CD4-positive, CD25-positive, alpha-beta regulatory T cell (primary cell): Measurements from ENCODE around the gene WAS. TPM values are rescaled to one million over a fixed set of nuclear protein-coding genes. Genes with fewer than 3 reads are reported as not detected.
A peak's percentile ranks its signal among the peaks of the same experiment; 100 is the strongest.
"Not testable (repeated sequence)": the region's sequence is repeated elsewhere in the genome, so short reads cannot be mapped to it uniquely, and the experiment has no call there.

Experiments
- ATAC-seq, 2 donors: fragments of 150-1000 bp; cut with Tn5 transposase; one replicate each; pipeline ENCODE4 v1.10.0; 2021; ENCODE audit warnings: low read depth in 2 of 2, moderate number of reproducible peaks in 2 of 2, moderate library complexity in 1 of 2
- DNase-seq, 3 donors: peaks; one replicate each; pipeline versions ENCODE4 v3.0.0 to v3.0.0-alpha.2; 2012 to 2022; ENCODE audit warnings: mixed read lengths in 1 of 3
- H3K27ac ChIP-seq: one replicate; pipeline ENCODE4 v1.7.0; 2013; ENCODE audit warnings: mild to moderate bottlenecking, low read length; ENCODE audit not compliant: insufficient read depth, poor library complexity, severe bottlenecking
- H3K27me3 ChIP-seq: one replicate; pipeline ENCODE4 v1.7.0; 2013; ENCODE audit warnings: low read length; ENCODE audit not compliant: control insufficient read depth, insufficient read depth
- H3K36me3 ChIP-seq: one replicate; pipeline ENCODE4 v1.7.0; 2013; ENCODE audit warnings: mild to moderate bottlenecking, low read length, moderate library complexity; ENCODE audit not compliant: control insufficient read depth, insufficient read depth
- H3K4me1 ChIP-seq: 2 replicates; pipeline ENCODE4 v1.7.0; 2013; ENCODE audit warnings: mild to moderate bottlenecking, low read length; ENCODE audit not compliant: insufficient read depth, control insufficient read depth, poor library complexity, severe bottlenecking
- H3K4me3 ChIP-seq: one replicate; pipeline ENCODE4 v1.7.0; 2013; ENCODE audit warnings: low read depth, mild to moderate bottlenecking, low read length, moderate library complexity
- H3K9me3 ChIP-seq, 2 experiments: 1 replicate in 1 of 2; 2 replicates in 1 of 2; pipeline ENCODE4 v1.7.0; 2013; ENCODE audit warnings: low read length in 2 of 2, mild to moderate bottlenecking in 1 of 2, moderate library complexity in 1 of 2; ENCODE audit not compliant: control insufficient read depth in 2 of 2
- H3K27ac Mint-ChIP-seq, 3 donors: one replicate each; pipeline ENCODE4 v1.8.0; 2020 to 2022; ENCODE audit warnings: mild to moderate bottlenecking in 3 of 3, mixed read lengths in 3 of 3, moderate library complexity in 2 of 3
- H3K27me3 Mint-ChIP-seq: one replicate; pipeline ENCODE4 v1.8.0; 2022; ENCODE audit warnings: mild to moderate bottlenecking, mixed read lengths
- H3K36me3 Mint-ChIP-seq: one replicate; pipeline ENCODE4 v1.8.0; 2020; ENCODE audit warnings: mixed read lengths
- H3K4me1 Mint-ChIP-seq, 4 donors: one replicate each; pipeline ENCODE4 v1.8.0; 2020 to 2022; ENCODE audit warnings: mixed read lengths in 4 of 4, mild to moderate bottlenecking in 1 of 4
- H3K4me3 Mint-ChIP-seq, 4 donors: one replicate each; pipeline ENCODE4 v1.8.0; 2020 to 2022; ENCODE audit warnings: mild to moderate bottlenecking in 4 of 4, mixed read lengths in 4 of 4, moderate library complexity in 3 of 4
- H3K9me3 Mint-ChIP-seq, 7 donors: one replicate each; pipeline ENCODE4 v1.8.0; 2020 to 2022; ENCODE audit warnings: mixed read lengths in 7 of 7, mild to moderate bottlenecking in 3 of 7, moderate library complexity in 2 of 7
- polyA plus RNA-seq, 4 donors: library from polyadenylated mRNA; unstranded; fragments of 300-500 nt; fragmentation: Illumina TruSeq; gene quantifications; one replicate each; pipeline ENCODE4 v1.2.3, GENCODE V29; 2021
- total RNA-seq: library from RNA; stranded (reverse); gene quantifications from one replicate; pipeline ENCODE4 v1.2.3, GENCODE V29; 2022

The WAS gene
- total and polyA plus RNA-seq, 5 donors from 2014 or later, result 12.4 to 101 (median 21.7) TPM

DNA sequence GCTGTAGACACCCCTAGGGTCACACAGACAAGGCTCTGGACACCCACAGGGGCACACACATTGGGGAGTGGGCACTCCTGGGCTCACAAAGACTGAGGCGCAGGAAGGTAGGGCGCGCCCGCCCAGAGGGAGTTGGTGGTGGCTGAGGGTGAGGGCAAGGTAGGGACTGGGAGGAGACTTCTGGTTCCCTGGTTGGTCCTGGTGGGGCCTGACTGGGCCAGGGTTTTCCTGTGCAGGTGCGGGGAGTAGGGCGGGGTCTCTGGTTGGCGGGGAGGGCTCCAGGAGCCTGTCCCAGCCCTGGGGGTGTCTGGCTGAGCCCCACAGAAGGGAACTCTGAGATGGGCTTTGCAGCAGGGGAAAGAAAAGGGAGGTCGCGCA, 6.7 kb upstream of the WAS start:
- Histone ChIP-seq H3K4me1 (peaks cover 11% of the 10 kb centered on the region), H3K27me3 (no peaks in the 10 kb centered on the region), H3K36me3 (no peaks in the 10 kb centered on the region), H3K9me3 (no peaks in the 10 kb centered on the region), H3K27ac (peak overlapping the region; percentile 72), H3K4me3 (peak overlapping the region; percentile 47)
- no peaks in the 10 kb centered on the region for H3K27me3 Mint-ChIP-seq
- H3K9me3 Mint-ChIP-seq, result peaks cover 0 to 1% (median 0%) of the 10 kb centered on the region in 7 donors
- ATAC-seq (peak in 1 of 2 donors; percentile 4), DNase-seq (peak in 1 of 3 donors; percentile 2)
- H3K4me1 Mint-ChIP-seq, result peaks cover 9 to 23% (median 10%) of the 10 kb centered on the region in 4 donors
- H3K36me3 Mint-ChIP-seq, result no peaks in the 10 kb centered on the region
- H3K27ac Mint-ChIP-seq, result peak overlapping the region in 2 of 3 donors; percentile 83 to 89
- H3K4me3 Mint-ChIP-seq, result peak overlapping the region; percentile 92 to 97 (median 94)

DNA sequence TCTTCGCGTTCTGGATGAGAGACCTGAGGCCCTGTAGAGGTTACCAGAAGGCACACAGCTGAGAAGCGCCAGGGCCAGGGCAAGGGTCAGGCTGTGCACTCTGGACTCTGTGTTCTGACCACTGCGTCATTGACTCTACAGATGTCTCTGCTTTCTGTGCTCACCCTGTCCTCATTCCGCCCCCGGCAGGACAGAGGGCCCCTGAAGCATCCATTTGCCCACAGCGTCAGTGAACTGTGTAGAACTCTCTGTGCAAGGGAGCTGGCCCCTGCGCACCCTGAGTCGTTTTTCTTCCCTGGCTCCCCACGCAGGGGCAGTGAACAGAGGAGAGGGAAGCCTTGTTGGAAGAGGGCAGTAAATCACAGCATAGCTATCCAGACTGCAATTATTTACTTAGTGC, 6.1 kb upstream of the WAS start:
- Histone ChIP-seq H3K27me3 (no peaks in the 10 kb centered on the region), H3K27ac (peak overlapping the region; percentile 72), H3K4me3 (peak overlapping the region; percentile 47), H3K9me3 (no peaks in the 10 kb centered on the region), H3K36me3 (no peaks in the 10 kb centered on the region), H3K4me1 (peaks cover 11% of the 10 kb centered on the region)
- DNase-seq (no peak), ATAC-seq (no peak)
- Mint-ChIP-seq H3K27me3 (no peaks in the 10 kb centered on the region), H3K4me1 (peaks cover 9 to 29% (median 11%) of the 10 kb centered on the region in 4 donors), H3K4me3 (peak overlapping the region; percentile 92 to 97 (median 94)), H3K36me3 (no peaks in the 10 kb centered on the region), H3K9me3 (peaks cover 0 to 1% (median 0%) of the 10 kb centered on the region in 7 donors), H3K27ac (peak overlapping the region; percentile 83 to 89 (median 86))

DNA sequence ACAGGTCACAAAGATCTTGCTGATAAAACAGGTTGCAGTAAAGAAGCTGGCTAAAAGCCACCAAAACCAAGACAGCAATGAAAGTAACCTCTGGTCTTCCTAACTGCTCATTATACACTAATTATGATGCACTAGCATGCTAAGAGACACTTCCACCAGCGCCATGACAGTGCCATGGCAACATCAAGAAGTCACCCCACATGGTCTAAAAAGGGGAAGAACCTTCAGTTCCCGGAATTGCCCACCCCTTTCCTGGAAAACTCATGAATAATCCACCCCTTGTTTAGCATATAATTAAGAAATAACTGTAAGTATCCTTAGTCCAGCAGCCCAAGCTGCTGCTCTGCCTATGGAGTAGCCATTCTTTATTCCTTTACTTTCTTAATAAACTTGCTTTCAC, 3.1 kb upstream of the WAS start:
- H3K27me3 ChIP-seq, H3K27me3 Mint-ChIP-seq, H3K4me3 ChIP-seq, H3K9me3 Mint-ChIP-seq, ATAC-seq, H3K36me3 ChIP-seq, H3K27ac ChIP-seq, H3K36me3 Mint-ChIP-seq, H3K9me3 ChIP-seq: not testable (repeated sequence)
- Mint-ChIP-seq H3K4me1 (peaks cover 5 to 56% (median 22%) of the 10 kb centered on the region in 4 donors), H3K27ac (peak overlapping the region in 1 of 3 donors; percentile 16), H3K4me3 (peak overlapping the region in 1 of 4 donors; percentile 21)
- H3K4me1 ChIP-seq, result peaks cover 30% of the 10 kb centered on the region
- peak in 1 of 3 donors; percentile 65 for DNase-seq

DNA sequence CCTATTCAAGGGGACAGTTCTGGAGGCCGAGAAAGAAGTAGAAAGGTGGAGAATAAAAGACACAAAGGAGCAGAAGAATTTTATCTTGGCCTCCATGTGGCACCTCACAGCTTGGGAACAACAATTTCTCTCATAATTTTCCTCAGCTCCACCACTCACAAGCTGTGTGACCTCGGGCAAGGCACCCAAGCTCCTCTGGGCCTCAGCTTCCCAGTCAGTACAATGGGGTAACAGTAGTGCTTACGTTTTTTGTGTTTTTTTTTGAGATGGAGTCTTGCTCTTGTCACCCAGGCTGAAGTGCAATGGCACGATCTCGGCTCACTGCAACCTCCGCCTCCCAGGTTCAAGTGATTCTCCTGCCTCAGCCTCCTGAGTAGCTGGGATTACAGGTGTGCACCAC, 2.7 kb upstream of the WAS start:
- ATAC-seq, H3K27ac ChIP-seq, H3K4me3 ChIP-seq, H3K36me3 ChIP-seq, H3K36me3 Mint-ChIP-seq, H3K27me3 Mint-ChIP-seq, H3K9me3 Mint-ChIP-seq, H3K27me3 ChIP-seq, H3K27ac Mint-ChIP-seq, H3K4me3 Mint-ChIP-seq, H3K9me3 ChIP-seq, DNase-seq: not testable (repeated sequence)
- peaks cover 1 to 56% (median 22%) of the 10 kb centered on the region in 4 donors for H3K4me1 Mint-ChIP-seq
- H3K4me1 ChIP-seq, result peaks cover 32% of the 10 kb centered on the region

DNA sequence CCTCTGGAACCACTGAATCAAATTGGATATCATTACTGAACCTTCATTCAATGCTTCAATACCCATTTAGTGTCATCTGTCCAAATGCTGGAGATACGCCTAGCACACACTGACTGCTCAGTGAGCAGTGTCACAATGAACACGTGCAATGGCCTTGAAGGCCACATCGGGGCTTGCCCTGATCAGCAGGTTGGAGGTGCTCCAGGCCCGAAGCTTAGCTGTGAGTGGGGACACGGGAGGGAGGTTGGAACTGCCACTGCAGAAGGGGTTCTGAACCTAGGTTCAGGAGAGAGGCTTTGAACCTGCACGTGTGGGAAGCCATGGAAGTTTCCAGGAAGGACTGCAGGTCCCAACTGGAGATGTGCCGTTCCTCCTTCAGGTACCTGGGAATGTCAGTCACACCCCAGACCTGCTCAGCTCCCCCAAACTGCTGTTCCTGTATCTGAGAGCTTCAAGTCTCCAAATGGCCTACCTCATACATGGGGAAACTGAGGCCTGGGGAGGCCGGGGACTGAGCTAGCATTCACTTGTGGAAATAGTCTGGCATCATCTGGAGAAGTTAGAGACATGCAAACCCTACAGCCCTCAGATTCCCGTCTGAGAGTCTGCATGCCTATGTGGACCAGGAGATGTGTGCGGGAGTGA, 1.9 kb upstream of the WAS start:
- H3K27ac Mint-ChIP-seq, result peak overlapping the region; percentile 71 to 84 (median 75)
- peaks cover 0 to 63% (median 28%) of the 10 kb centered on the region in 4 donors for H3K4me1 Mint-ChIP-seq

DNA sequence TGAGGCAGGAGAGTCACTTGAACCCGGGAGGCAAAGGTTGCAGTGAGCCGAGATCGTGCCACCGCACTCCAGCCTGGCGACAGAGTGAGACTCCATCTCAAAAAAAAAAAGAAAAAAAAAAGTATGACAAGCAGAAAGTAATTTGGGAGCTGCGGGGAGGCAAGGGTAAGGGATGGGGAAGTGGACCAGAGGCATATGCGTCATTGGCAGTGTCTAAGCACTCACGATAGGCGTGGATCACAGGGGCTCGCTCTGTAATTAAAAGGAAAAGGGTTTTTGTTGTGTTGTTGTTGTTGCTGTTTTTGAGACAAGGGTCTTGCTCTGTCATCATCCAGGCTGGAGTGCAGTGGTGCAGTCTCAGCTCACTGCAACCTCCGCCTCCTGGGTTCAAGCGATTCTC, 804 bp upstream of the WAS start:
- H3K4me3 ChIP-seq, H3K27me3 Mint-ChIP-seq, H3K9me3 Mint-ChIP-seq, H3K9me3 ChIP-seq, H3K27me3 ChIP-seq, DNase-seq, ATAC-seq: not testable (repeated sequence)
- peaks cover 38% of the 10 kb centered on the region for H3K4me1 ChIP-seq
- H3K4me1 Mint-ChIP-seq, result peaks cover 0 to 65% (median 26%) of the 10 kb centered on the region in 4 donors
- H3K27ac Mint-ChIP-seq, result peak overlapping the region in 2 of 3 donors; percentile 88 to 92
- peaks cover 21% of the 10 kb centered on the region for H3K36me3 Mint-ChIP-seq
- peak overlapping the region in 2 of 4 donors; percentile 94 to 96 for H3K4me3 Mint-ChIP-seq
- H3K36me3 ChIP-seq, result peaks cover 19% of the 10 kb centered on the region
- H3K27ac ChIP-seq, result peak overlapping the region; percentile 79

More for the DNA sequence above, 1.9 kb upstream of the WAS start:
- ATAC-seq, result no peak
- Mint-ChIP-seq H3K27me3 (no peaks in the 10 kb centered on the region), H3K36me3 (peaks cover 11% of the 10 kb centered on the region), H3K9me3 (peaks cover 0 to 1% (median 0%) of the 10 kb centered on the region in 7 donors), H3K4me3 (peak overlapping the region in 2 of 4 donors; percentile 15 to 24)
- Histone ChIP-seq H3K36me3 (peaks cover 8% of the 10 kb centered on the region), H3K9me3 (no peaks in the 10 kb centered on the region), H3K4me1 (peaks cover 39% of the 10 kb centered on the region), H3K27ac (no peak overlapping the region), H3K4me3 (no peak overlapping the region), H3K27me3 (no peaks in the 10 kb centered on the region)
- DNase-seq, result no peak

DNA sequence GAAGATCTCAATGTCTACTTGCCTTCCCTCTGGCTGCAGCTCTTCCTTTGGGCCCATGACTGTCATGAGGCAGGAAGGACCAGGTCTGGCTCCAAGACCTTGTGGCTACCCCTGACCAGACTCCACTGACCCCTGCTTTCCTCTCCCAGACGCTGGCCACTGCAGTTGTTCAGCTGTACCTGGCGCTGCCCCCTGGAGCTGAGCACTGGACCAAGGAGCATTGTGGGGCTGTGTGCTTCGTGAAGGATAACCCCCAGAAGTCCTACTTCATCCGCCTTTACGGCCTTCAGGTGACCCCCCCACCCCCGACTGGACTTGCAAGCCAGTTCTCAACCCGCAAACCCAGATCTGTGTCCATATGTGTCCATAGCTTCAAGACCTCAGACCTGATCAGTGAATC, 535 bp downstream of the WAS start:
- ATAC-seq (no peak), DNase-seq (peak in 1 of 3 donors; percentile 8)
- peaks cover 21% of the 10 kb centered on the region for H3K36me3 Mint-ChIP-seq
- Histone ChIP-seq H3K27ac (peak overlapping the region; percentile 79), H3K9me3 (no peaks in the 10 kb centered on the region), H3K4me3 (peak overlapping the region; percentile 83), H3K36me3 (peaks cover 21% of the 10 kb centered on the region), H3K4me1 (peaks cover 38% of the 10 kb centered on the region), H3K27me3 (no peaks in the 10 kb centered on the region)
- H3K27ac Mint-ChIP-seq, result peak overlapping the region; percentile 88 to 97 (median 95)
- peak overlapping the region; percentile 94 to 96 (median 95) for H3K4me3 Mint-ChIP-seq
- H3K9me3 Mint-ChIP-seq, result no peaks in the 10 kb centered on the region
- H3K4me1 Mint-ChIP-seq, result peaks cover 0 to 65% (median 26%) of the 10 kb centered on the region in 4 donors
- H3K27me3 Mint-ChIP-seq, result no peaks in the 10 kb centered on the region

DNA sequence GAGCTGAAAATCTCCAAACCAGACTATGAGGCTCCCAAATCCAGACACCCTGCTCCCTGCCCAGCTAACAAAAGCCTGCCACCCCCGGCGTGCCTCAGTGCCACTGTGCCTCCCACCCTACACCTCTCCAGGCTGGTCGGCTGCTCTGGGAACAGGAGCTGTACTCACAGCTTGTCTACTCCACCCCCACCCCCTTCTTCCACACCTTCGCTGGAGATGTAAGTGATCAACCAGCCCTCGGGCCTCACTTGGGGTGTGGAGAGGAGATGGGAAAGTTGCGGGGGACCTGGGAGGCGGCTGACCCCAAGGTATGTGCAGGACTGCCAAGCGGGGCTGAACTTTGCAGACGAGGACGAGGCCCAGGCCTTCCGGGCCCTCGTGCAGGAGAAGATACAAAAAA, 1.8 kb downstream of the WAS start:
- H3K4me3 Mint-ChIP-seq, result peak overlapping the region; percentile 94 to 96 (median 95)
- H3K9me3 ChIP-seq, result no peaks in the 10 kb centered on the region
- peaks cover 21% of the 10 kb centered on the region for H3K36me3 Mint-ChIP-seq
- peaks cover 38% of the 10 kb centered on the region for H3K4me1 ChIP-seq
- DNase-seq (no peak), ATAC-seq (no peak)
- peaks cover 25% of the 10 kb centered on the region for H3K36me3 ChIP-seq
- no peaks in the 10 kb centered on the region for H3K9me3 Mint-ChIP-seq
- H3K27me3 Mint-ChIP-seq, result no peaks in the 10 kb centered on the region
- H3K27ac ChIP-seq, result peak overlapping the region; percentile 79
- H3K27ac Mint-ChIP-seq, result peak overlapping the region in 2 of 3 donors; percentile 88 to 95
- no peaks in the 10 kb centered on the region for H3K27me3 ChIP-seq
- H3K4me1 Mint-ChIP-seq, result peaks cover 0 to 65% (median 26%) of the 10 kb centered on the region in 4 donors
- H3K4me3 ChIP-seq, result peak overlapping the region; percentile 83
